Epithelial cell of esophagus (primary cell): ENCODE measurements around the gene RBFOX1.

Experiments used
- DNase-seq: peaks from one replicate; pipeline ENCODE4 v3.0.0; 2010; ENCODE audit warnings: low read depth
- H3K4me3 ChIP-seq: 2 replicates; pipeline ENCODE4 v1.5.1; 2011; ENCODE audit warnings: mild to moderate bottlenecking, low read length, control low read depth
- TF ChIP-seq, protein P1 (sequence below): IDR thresholded peaks from 2 replicates; pipeline ENCODE4 v1.5.1; 2011; ENCODE audit warnings: low read depth, mild to moderate bottlenecking, low read length, control low read depth, inconsistent platforms; ENCODE audit not compliant: insufficient read depth; ENCODE audit errors: missing control alignments

RBFOX1 gene

DNA sequence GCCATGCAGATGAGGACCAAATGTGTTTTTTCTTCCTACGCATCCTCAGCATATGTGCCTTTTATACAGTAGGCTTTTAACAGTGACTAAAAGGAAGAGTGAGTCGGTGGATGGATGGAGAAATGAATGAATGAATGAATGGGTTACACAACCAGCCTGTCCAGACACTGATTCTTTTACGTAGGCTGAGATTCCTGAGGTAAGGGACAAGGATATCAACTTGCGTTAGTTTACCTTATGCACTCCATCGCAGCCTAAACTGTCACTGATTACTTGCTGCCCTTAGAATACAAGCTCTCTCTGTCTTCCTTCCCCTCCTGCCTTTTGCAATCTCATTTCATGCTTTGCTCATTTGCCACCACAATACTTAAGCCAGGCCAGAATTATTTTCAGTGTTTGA is 59.0 kb downstream of the RBFOX1 start:
- TF ChIP-seq, protein P1, sequence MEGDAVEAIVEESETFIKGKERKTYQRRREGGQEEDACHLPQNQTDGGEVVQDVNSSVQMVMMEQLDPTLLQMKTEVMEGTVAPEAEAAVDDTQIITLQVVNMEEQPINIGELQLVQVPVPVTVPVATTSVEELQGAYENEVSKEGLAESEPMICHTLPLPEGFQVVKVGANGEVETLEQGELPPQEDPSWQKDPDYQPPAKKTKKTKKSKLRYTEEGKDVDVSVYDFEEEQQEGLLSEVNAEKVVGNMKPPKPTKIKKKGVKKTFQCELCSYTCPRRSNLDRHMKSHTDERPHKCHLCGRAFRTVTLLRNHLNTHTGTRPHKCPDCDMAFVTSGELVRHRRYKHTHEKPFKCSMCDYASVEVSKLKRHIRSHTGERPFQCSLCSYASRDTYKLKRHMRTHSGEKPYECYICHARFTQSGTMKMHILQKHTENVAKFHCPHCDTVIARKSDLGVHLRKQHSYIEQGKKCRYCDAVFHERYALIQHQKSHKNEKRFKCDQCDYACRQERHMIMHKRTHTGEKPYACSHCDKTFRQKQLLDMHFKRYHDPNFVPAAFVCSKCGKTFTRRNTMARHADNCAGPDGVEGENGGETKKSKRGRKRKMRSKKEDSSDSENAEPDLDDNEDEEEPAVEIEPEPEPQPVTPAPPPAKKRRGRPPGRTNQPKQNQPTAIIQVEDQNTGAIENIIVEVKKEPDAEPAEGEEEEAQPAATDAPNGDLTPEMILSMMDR: no peak
- no peak for DNase-seq
- H3K4me3 ChIP-seq: no peak overlapping the region

DNA sequence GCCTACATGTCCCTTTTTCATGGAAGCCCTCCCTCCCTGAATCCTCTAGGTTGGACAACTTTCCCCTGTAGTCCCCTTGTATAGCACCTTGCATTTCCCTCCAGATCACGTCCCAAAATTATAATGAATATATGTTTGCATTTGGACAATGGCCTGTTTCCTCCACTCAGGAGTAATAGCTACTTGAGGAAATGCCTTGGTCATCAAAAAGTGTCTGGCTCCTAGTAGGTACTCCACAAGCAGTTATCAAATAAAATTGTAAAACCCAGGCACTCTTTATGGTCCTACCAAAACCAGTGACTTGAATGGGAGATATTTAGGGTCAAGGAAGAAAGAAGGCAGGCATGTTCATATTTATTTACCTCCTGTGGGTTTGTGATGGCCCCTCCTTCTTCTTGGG is 59.6 kb downstream of the RBFOX1 start:
- DNase-seq: no peak
- TF ChIP-seq, protein P1: no peak

DNA sequence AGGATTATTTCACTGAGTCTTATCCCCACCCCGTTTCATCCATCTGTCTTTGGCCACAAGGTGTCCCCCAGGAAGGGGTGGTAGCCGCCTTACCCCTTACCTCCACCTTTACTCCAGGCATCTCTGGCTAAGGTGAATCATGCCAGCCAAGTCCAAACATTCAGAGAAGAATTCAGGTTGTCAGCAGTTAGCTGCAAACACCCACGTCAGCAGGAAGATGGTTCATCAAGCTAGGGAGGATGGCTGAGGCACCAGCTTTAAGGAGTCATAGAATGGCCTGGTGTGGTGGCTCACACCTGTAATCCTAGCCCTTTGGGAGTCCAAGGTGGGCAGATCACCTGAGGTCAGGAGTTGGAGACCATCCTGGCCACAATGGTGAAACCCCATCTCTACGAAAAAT is 61.0 kb downstream of the RBFOX1 start:
- DNase-seq: no peak
- TF ChIP-seq, protein P1: no peak

More for the DNA sequence above, 59.6 kb downstream of the RBFOX1 start:
- no peak overlapping the region for H3K4me3 ChIP-seq

DNA sequence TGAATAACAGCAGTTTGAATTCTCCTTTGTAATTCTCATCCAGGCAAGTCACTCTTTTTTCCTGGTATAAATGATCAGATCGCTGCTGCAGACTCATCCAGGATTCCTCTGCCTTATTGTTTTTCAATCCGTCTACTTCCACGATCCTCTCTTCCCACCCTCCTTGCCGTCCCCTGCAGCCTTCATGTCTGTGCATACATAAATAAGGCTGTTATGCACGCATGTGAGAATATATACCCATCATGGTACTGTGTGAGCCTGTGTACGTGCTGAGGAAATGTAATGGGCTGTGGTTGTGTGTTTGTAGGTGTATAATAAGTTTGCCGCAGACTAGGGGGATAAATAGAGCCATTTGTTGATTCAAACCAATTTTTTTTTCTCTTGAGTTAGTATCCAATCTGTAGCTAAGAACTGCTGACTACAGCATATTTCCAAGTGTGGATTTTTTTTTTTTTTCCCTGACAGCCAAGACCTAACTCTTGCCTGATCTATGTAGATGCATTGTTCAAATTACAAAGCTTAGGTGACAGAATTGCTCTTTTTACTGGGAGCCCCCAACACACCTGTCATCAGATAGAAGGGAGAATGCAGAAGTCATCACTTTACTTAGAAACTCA is 62.2 kb downstream of the RBFOX1 start:
- no peak overlapping the region for H3K4me3 ChIP-seq
- TF ChIP-seq, protein P1: no peak
- no peak for DNase-seq

More for the DNA sequence above, 61.0 kb downstream of the RBFOX1 start:
- no peak overlapping the region for H3K4me3 ChIP-seq

DNA sequence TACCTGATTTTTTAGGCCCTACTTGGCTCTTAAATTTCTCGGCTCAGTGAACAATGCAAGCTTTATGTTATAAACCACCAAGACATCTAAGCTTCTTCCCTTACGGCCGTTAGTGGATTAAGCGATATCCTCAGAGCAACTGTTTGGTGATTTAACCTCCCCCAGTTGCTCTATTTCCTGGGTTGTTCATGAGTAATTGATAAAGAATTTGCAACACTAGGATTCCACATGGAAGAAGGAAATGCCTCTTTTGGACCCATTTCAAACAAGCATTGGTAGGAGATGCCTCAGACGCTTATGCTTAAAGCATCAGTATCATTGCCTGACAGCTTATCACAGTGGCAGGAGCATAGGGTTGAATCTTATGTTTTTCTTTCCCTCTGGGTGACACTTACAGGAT is 65.3 kb downstream of the RBFOX1 start:
- TF ChIP-seq, protein P1: no peak
- no peak for DNase-seq
- no peak overlapping the region for H3K4me3 ChIP-seq

DNA sequence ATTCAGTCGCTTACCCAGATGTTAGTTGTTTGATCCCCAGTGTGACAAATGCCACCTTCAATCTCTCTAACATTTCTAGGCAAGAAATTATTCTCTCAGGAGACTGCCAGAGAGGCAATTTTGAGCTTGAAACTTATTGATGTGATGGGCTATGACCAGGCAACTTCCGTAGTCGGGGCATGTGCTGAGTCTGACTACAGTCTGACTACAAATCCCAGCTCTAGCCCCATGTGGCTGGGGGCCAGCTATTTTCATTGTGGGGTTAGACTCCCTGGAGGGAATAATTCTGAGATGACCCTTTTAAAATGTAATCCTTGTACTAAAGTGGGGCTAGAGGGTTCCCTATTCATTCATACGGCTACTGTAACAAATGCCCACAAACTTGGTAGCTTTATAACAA is 65.9 kb downstream of the RBFOX1 start:
- TF ChIP-seq, protein P1: no peak
- no peak overlapping the region for H3K4me3 ChIP-seq
- DNase-seq: no peak

DNA sequence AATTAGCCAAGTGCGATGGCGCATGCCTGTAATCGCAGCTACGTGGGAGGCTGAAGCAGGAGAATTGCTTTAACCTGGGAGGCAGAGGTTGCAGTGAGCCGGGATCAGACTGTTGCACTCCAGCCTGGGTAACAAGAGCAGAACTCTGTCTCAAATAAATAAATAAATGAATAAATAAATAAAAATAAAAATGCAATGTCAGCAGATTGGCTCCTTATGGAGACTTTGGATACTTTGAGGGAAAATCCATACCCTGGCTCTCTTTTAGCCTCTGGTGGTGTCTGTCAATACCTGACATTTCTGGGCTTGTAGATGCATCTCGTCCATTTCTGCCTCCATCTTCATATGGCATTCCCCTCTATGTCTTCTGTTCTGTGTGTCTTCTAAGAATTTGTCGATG is 66.7 kb downstream of the RBFOX1 start:
- no peak overlapping the region for H3K4me3 ChIP-seq
- TF ChIP-seq, protein P1: no peak
- DNase-seq: no peak
